Naive thymus-derived CD8-positive, alpha-beta T cell (primary cell): ENCODE results near the gene FAHD1. TPM values are rescaled to one million over a fixed set of nuclear protein-coding genes. Genes with fewer than 3 reads are reported as not detected.

Source experiments
- ATAC-seq, 2 donors: fragments of 150-1000 bp; cut with Tn5 transposase in 1 of 2; sonication (Bioruptor Pico), chemical (Tn5 transposase) in 1 of 2; 1 replicate in 1 of 2; 2 replicates in 1 of 2; pipeline ENCODE4 v1.10.0; 2021; ENCODE audit warnings: mild to moderate bottlenecking in 2 of 2, moderate library complexity in 2 of 2
- POLR2A ChIA-PET: fragments of 350-600 bp; sonication (Branson Sonifier 250); formaldehyde crosslinking; loops from one replicate; lab custom pipeline; 2021; ENCODE audit warnings: antibody characterized with exemption; lab: Charles Lee
- DNase-seq, 10 donors: peaks; one replicate each; pipeline versions ENCODE4 v3.0.0 to v3.0.0-alpha.2; 2020 to 2022
- H3K27ac Mint-ChIP-seq, 10 donors: one replicate each; pipeline ENCODE4 v1.8.0; 2020 to 2022; ENCODE audit warnings: mild to moderate bottlenecking in 10 of 10, mixed read lengths in 10 of 10, moderate library complexity in 4 of 10, inconsistent platforms in 1 of 10
- H3K27me3 Mint-ChIP-seq, 5 donors: one replicate each; pipeline ENCODE4 v1.8.0; 2021 to 2022; ENCODE audit warnings: mixed read lengths in 5 of 5
- H3K36me3 Mint-ChIP-seq, 3 donors: one replicate each; pipeline ENCODE4 v1.8.0; 2020 to 2022; ENCODE audit warnings: mixed read lengths in 3 of 3, mild to moderate bottlenecking in 2 of 3, inconsistent platforms in 1 of 3
- H3K4me1 Mint-ChIP-seq, 4 donors: one replicate each; pipeline ENCODE4 v1.8.0; 2021 to 2022; ENCODE audit warnings: mixed read lengths in 4 of 4
- H3K4me3 Mint-ChIP-seq, 10 donors: one replicate each; pipeline ENCODE4 v1.8.0; 2020 to 2022; ENCODE audit warnings: mild to moderate bottlenecking in 10 of 10, mixed read lengths in 10 of 10, moderate library complexity in 6 of 10, inconsistent platforms in 1 of 10
- H3K9me3 Mint-ChIP-seq, 9 donors: one replicate each; pipeline ENCODE4 v1.8.0; 2020 to 2022; ENCODE audit warnings: mixed read lengths in 9 of 9, mild to moderate bottlenecking in 3 of 9, inconsistent platforms in 1 of 9, moderate library complexity in 1 of 9
- polyA plus RNA-seq, 3 donors: library from polyadenylated mRNA; unstranded; fragments of 300-500 nt; fragmentation: Illumina TruSeq; gene quantifications; one replicate each; pipeline ENCODE4 v1.2.3, GENCODE V29; 2021
- total RNA-seq, 8 experiments: library from RNA in 2 of 8; stranded (reverse) in 2 of 8; gene quantifications; one replicate each; pipeline ENCODE4 v1.2.3 and lab custom pipeline; 2021 to 2026

The FAHD1 gene
- total RNA-seq: 10 to 100 TPM; 11.1 to 12.1 TPM
- 10 to 100 TPM; 20.3 to 34.2 (median 32.6) TPM for polyA plus RNA-seq
- 8.9 to 21.5 (median 18.2) reads per million in 6 experiments for total RNA-seq (lab: John Stamatoyannopoulos, UW)

DNA sequence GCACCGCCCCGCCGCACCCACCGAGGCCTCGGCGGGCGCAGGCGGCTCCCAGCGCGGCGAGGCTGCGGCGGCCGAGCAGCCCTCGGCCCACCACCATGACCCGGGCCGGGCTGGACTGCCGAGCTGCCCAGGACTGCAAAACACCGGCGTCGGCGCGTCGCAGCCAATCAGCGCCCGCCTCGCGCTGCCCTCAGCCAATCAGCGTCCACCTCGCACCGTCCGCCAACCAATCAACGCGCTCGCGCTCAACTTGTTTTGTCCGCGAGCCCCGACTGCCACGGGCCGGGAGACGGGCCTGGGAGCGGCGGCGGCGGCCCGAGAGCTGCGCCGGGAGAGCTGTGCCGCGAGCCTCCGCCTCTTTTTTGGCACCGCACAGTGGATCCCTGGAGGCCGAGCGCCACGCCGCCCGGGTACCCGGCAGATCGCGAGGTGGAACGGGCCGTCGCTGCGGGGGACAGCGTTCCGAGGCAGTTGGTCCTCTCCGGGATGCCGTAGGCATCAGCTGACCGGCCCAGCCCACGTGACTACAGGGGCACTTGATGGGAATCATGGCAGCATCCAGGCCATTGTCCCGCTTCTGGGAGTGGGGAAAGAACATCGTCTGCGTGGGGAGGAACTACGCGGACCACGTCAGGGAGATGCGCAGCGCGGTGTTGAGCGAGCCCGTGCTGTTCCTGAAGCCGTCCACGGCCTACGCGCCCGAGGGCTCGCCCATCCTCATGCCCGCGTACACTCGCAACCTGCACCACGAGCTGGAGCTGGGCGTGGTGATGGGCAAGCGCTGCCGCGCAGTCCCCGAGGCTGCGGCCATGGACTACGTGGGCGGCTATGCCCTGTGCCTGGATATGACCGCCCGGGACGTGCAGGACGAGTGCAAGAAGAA lies at the start of gene FAHD1, which contains the start of gene HAGH:
FAHD1 (plus strand) TSS at position 516 of the 883 bp plus-strand sequence; CDS start at position 549, 33 bp downstream.
HAGH (minus strand) TSS at position 135 of the 883 bp plus-strand sequence; CDS start at position 97, 38 bp downstream.
- H3K27ac Mint-ChIP-seq: peak within 1 kb of the TSS; percentile 87 to 97 (median 94)
- H3K9me3 Mint-ChIP-seq: no peaks in the 10 kb centered on the region
- ATAC-seq (peak; percentile 84 to 87), DNase-seq (peak; percentile 82 to 99 (median 90))
- H3K4me3 Mint-ChIP-seq: peak within 1 kb of the TSS; percentile 86 to 96 (median 92)
- peaks cover 0 to 18% (median 0%) of the 10 kb centered on the region in 3 donors for H3K36me3 Mint-ChIP-seq
- POLR2A ChIA-PET: interaction anchor here (0.6 to 2.9 kb wide), 15 partner anchors 12 to 388 kb away, joined by 3 to 25 read pairs (median 5); partner anchors contain the start of genes EME2, MRPS34, MSRB1 and NME3
- peaks cover 0 to 3% (median 0%) of the 10 kb centered on the region in 5 donors for H3K27me3 Mint-ChIP-seq
- H3K4me1 Mint-ChIP-seq: peaks cover 17 to 59% (median 45%) of the 10 kb centered on the region in 4 donors

GRCh38 chr16:1777375-1778199 lies 49.4 kb upstream of the FAHD1 start:
- H3K4me1 Mint-ChIP-seq: peaks cover 3 to 30% (median 19%) of the 10 kb centered on the region in 4 donors
- H3K9me3 Mint-ChIP-seq: no peaks in the 10 kb centered on the region
- DNase-seq (no peak), ATAC-seq (no peak)
- no peaks in the 10 kb centered on the region for H3K27me3 Mint-ChIP-seq
- H3K36me3 Mint-ChIP-seq: peaks cover 0 to 4% (median 0%) of the 10 kb centered on the region in 3 donors
- H3K27ac Mint-ChIP-seq: peak overlapping the region in 3 of 10 donors; percentile 34 to 55 (median 43)
- H3K4me3 Mint-ChIP-seq: no peak overlapping the region
- POLR2A ChIA-PET: interaction anchor here (0.6 to 1.4 kb wide), 2 partner anchors 71 to 748 kb away, joined by 3 to 5 read pairs; partner anchors contain the start of gene MAPK8IP3

- POLR2A ChIA-PET: interaction anchor here (0.6 to 1.4 kb wide), 4 partner anchors 14 to 306 kb away, joined by 3 to 5 read pairs (median 4); partner anchors contain the start of genes IGFALS and MAPK8IP3
Observed at GRCh38 chr16:1778200-1779179, 48.5 kb upstream of the FAHD1 start.

GRCh38 chr16:1779234-1779701 lies 47.7 kb upstream of the FAHD1 start:
- peak overlapping the region in 2 of 10 donors; percentile 18 to 34 for H3K4me3 Mint-ChIP-seq
- H3K36me3 Mint-ChIP-seq: peaks cover 0 to 6% (median 0%) of the 10 kb centered on the region in 3 donors
- no peak for ATAC-seq
- H3K27ac Mint-ChIP-seq: peak overlapping the region in 3 of 10 donors; percentile 43 to 71 (median 49)
- no peaks in the 10 kb centered on the region for H3K9me3 Mint-ChIP-seq
- POLR2A ChIA-PET: interaction anchor here (0.6 to 1.6 kb wide), 5 partner anchors 9 to 358 kb away, joined by 3 to 8 read pairs (median 4); partner anchors contain the start of genes IGFALS and UQCC4
- DNase-seq: no peak
- peaks cover 6 to 36% (median 20%) of the 10 kb centered on the region in 4 donors for H3K4me1 Mint-ChIP-seq
- no peaks in the 10 kb centered on the region for H3K27me3 Mint-ChIP-seq

More at GRCh38 chr16:1778200-1779179, 48.5 kb upstream of the FAHD1 start:
- no peak for ATAC-seq
- no peak for DNase-seq
- Mint-ChIP-seq H3K4me3 (no peak overlapping the region), H3K27me3 (no peaks in the 10 kb centered on the region), H3K27ac (peak overlapping the region in 4 of 10 donors; percentile 34 to 71 (median 49)), H3K9me3 (no peaks in the 10 kb centered on the region), H3K36me3 (peaks cover 0 to 6% (median 0%) of the 10 kb centered on the region in 3 donors), H3K4me1 (peaks cover 6 to 34% (median 22%) of the 10 kb centered on the region in 4 donors)

- POLR2A ChIA-PET: interaction anchor here (1.0 to 1.6 kb wide), 3 partner anchors 9 to 359 kb away, joined by 3 to 8 read pairs (median 4); partner anchors contain the start of genes TBL3 and UQCC4
Observed at GRCh38 chr16:1779741-1780676, 47.0 kb upstream of the FAHD1 start.

GRCh38 chr16:1780677-1781072 lies 46.3 kb upstream of the FAHD1 start:
- ATAC-seq (no peak), DNase-seq (no peak)
- POLR2A ChIA-PET: interaction anchor here (0.6 to 5.6 kb wide), 4 partner anchors 9 to 241 kb away, joined by 3 to 118 read pairs (median 6); partner anchors contain the start of genes EME2, MRPS34, NME3 and TBL3
- Mint-ChIP-seq H3K9me3 (no peaks in the 10 kb centered on the region), H3K27me3 (no peaks in the 10 kb centered on the region), H3K36me3 (peaks cover 0 to 12% (median 0%) of the 10 kb centered on the region in 3 donors), H3K4me3 (peak overlapping the region in 8 of 10 donors; percentile 27 to 92 (median 61)), H3K4me1 (peaks cover 8 to 39% (median 26%) of the 10 kb centered on the region in 4 donors), H3K27ac (peak overlapping the region in 9 of 10 donors; percentile 15 to 85 (median 46))

More at GRCh38 chr16:1779741-1780676, 47.0 kb upstream of the FAHD1 start:
- Mint-ChIP-seq H3K36me3 (peaks cover 0 to 7% (median 0%) of the 10 kb centered on the region in 3 donors), H3K4me1 (peaks cover 6 to 35% (median 22%) of the 10 kb centered on the region in 4 donors), H3K4me3 (peak overlapping the region in 5 of 10 donors; percentile 22 to 92 (median 39)), H3K27ac (peak overlapping the region in 3 of 10 donors; percentile 22 to 68 (median 22)), H3K27me3 (no peaks in the 10 kb centered on the region), H3K9me3 (no peaks in the 10 kb centered on the region)
- DNase-seq: no peak
- no peak for ATAC-seq

- POLR2A ChIA-PET: interaction anchor here (0.6 to 5.6 kb wide), 6 partner anchors 9 to 241 kb away, joined by 3 to 118 read pairs (median 12); partner anchors contain the start of genes EME2, FAHD1, HAGH and IGFALS
- Mint-ChIP-seq H3K27ac (peak overlapping the region; percentile 43 to 97 (median 82)), H3K36me3 (peaks cover 0 to 13% (median 0%) of the 10 kb centered on the region in 3 donors), H3K27me3 (no peaks in the 10 kb centered on the region), H3K9me3 (no peaks in the 10 kb centered on the region), H3K4me3 (peak overlapping the region; percentile 81 to 93 (median 84)), H3K4me1 (peaks cover 8 to 44% (median 28%) of the 10 kb centered on the region in 4 donors)
- DNase-seq (peak in 1 of 10 donors; percentile 45), ATAC-seq (no peak)
Observed at GRCh38 chr16:1781254-1781653, 45.8 kb upstream of the FAHD1 start.

GRCh38 chr16:1781758-1782407 lies 45.1 kb upstream of the FAHD1 start:
- Mint-ChIP-seq H3K36me3 (peaks cover 0 to 13% (median 0%) of the 10 kb centered on the region in 3 donors), H3K4me3 (peak overlapping the region; percentile 82 to 94 (median 88)), H3K9me3 (no peaks in the 10 kb centered on the region), H3K27me3 (no peaks in the 10 kb centered on the region), H3K4me1 (peaks cover 8 to 48% (median 27%) of the 10 kb centered on the region in 4 donors), H3K27ac (peak overlapping the region; percentile 37 to 97 (median 92))
- ATAC-seq (peak; percentile 8 to 29), DNase-seq (peak in 6 of 10 donors; percentile 13 to 66 (median 39))
- POLR2A ChIA-PET: interaction anchor here (0.7 to 5.6 kb wide), 26 partner anchors 10 to 892 kb away, joined by 3 to 118 read pairs (median 6); partner anchors contain the start of genes EME2, FAHD1, HAGH and IFT140
